Measurements from ENCODE around the gene SLC41A3. TPM values are rescaled to one million over a fixed set of nuclear protein-coding genes. Genes with fewer than 3 reads are reported as not detected.

The SLC41A3 gene
- total RNA-seq, 1 experiment from 2014 or later = 35.5 TPM

GRCh38 chr3:126009181-126009580, 74.7 kb downstream of the SLC41A3 start:
- WGBS (ENCODE audit: extremely low coverage, insufficient read length, low lambda C conversion rate) = no CpG with 5 or more reads among the region's 3 CpGs
- no peak overlapping the region for H2BK120ac ChIP-seq (ENCODE audit: low read depth, low read length, poor library complexity, severe bottlenecking)
- no peak overlapping the region for H2AK5ac ChIP-seq (ENCODE audit: insufficient read length, low read length)
- no peaks in the 10 kb centered on the region for H4K20me1 ChIP-seq (ENCODE audit: control insufficient read depth, insufficient read depth, insufficient read length)
- H3K27ac ChIP-seq (ENCODE audit: insufficient read length, low read depth, low read length) = no peak overlapping the region
- no peak for TF ChIP-seq CTCF (conservative IDR thresholded peaks at IDR 0.05)
- H3K23me2 ChIP-seq (ENCODE audit: insufficient read length, low read depth, low read length, poor library complexity, severe bottlenecking) = no peaks in the 10 kb centered on the region
- peaks cover 0 to 5% of the 10 kb centered on the region in 2 experiments; a peak in 1 of 5 replicates for H3K9me3 Mint-ChIP-seq
- H2AFZ ChIP-seq (ENCODE audit: low read length) = no peak overlapping the region
- H3K79me2 ChIP-seq (ENCODE audit: insufficient read depth, low read length) = no peaks in the 10 kb centered on the region
- peaks cover 4 to 48% (median 23%) of the 10 kb centered on the region in 3 experiments; a peak in 6 of 7 replicates for H3K36me3 Mint-ChIP-seq (ENCODE audit: insufficient read depth in 1 of 3, low read depth in 3 of 3)
- H3K27me3 ChIP-seq (ENCODE audit: insufficient read depth, low read length) = no peaks in the 10 kb centered on the region
- no peak overlapping the region for H3K56ac ChIP-seq (ENCODE audit: insufficient read length, low read depth, low read length)
- H3K4me3 Mint-ChIP-seq = no peak overlapping the region
- no peak overlapping the region for H2BK15ac ChIP-seq (ENCODE audit: low read depth, low read length)
- H3K27me3 Mint-ChIP-seq (ENCODE audit: low read depth) = no peaks in the 10 kb centered on the region; the same call in 1 of the 2 replicates
- no peak overlapping the region for H3K4me2 ChIP-seq (ENCODE audit: insufficient read depth, insufficient read length, low read length)
- no peak overlapping the region for H3T11ph ChIP-seq (ENCODE audit: low read length)
- no peak overlapping the region for H4K8ac ChIP-seq (replicated peaks; ENCODE audit: insufficient read length, low read depth, low read length)
- no peak for DNase-seq
- no peak overlapping the region for H3K18ac ChIP-seq (ENCODE audit: insufficient read length, low read depth, low read length)
- H3K23ac ChIP-seq (ENCODE audit: insufficient read length, low read depth, low read length) = no peak overlapping the region
- H3K79me1 ChIP-seq (ENCODE audit: insufficient read depth, low read depth, low read length, poor library complexity, severe bottlenecking) = no peaks in the 10 kb centered on the region
- H2BK5ac ChIP-seq (ENCODE audit: insufficient read length, low read length) = no peak overlapping the region
- H3K14ac ChIP-seq (ENCODE audit: insufficient read depth, low read length) = no peak overlapping the region
- peaks cover 9% of the 10 kb centered on the region in 2 experiments for H3K4me1 Mint-ChIP-seq
- no peaks in the 10 kb centered on the region for H3K9me3 ChIP-seq (ENCODE audit: control insufficient read depth, low read depth, low read length)
- no peaks in the 10 kb centered on the region for H3K4me1 ChIP-seq (ENCODE audit: insufficient read depth, low read length)
- no peak overlapping the region for H2BK20ac ChIP-seq (ENCODE audit: low read depth, low read length, poor library complexity, severe bottlenecking)
- no peak overlapping the region for H4K91ac ChIP-seq (ENCODE audit: insufficient read length, low read depth, low read length)
- no peak overlapping the region for H3K9ac ChIP-seq (ENCODE audit: extremely low read depth, insufficient read length, low read length)
- H3K4ac ChIP-seq (ENCODE audit: low read depth, low read length) = no peak overlapping the region
- H2BK12ac ChIP-seq (ENCODE audit: insufficient read length, low read depth, low read length) = no peak overlapping the region
- H3K27ac Mint-ChIP-seq = no peak overlapping the region
- no peak overlapping the region for H4K5ac ChIP-seq (ENCODE audit: insufficient read length, low read depth, low read length)
